Lower leg skin (tissue), 4 donors: ENCODE results near the gene C19orf18. TPM values are rescaled to one million over a fixed set of nuclear protein-coding genes. Genes with fewer than 3 reads are reported as not detected.

Experiments used
- DNase-seq, 2 donors: peaks; one replicate each; pipeline ENCODE4 v3.0.0-alpha.2; 2019; ENCODE audit warnings: low spot score in 2 of 2
- H3K4me3 ChIP-seq: fragments of 200-600 bp; sonication (generic); 2 replicates; pipeline ENCODE4 v1.5.1; 2017; ENCODE audit warnings: mild to moderate bottlenecking, low read depth; ENCODE audit not compliant: poor library complexity, severe bottlenecking
- POLR2A ChIP-seq, 2 donors: fragments of 450-650 bp; IDR thresholded peaks; one replicate each; pipeline ENCODE4 v1.6.1; 2016 to 2017; ENCODE audit warnings: antibody characterized with exemption in 2 of 2, mild to moderate bottlenecking in 1 of 2, moderate library complexity in 1 of 2
- WGBS, 2 donors: methylation state at CpG; one replicate each; pipeline ENCODE4 v1.1.5; 2018; 5-methylcytosine and 5-hydroxymethylcytosine counted together
- intact Hi-C: fragments of 100-400 bp; cut with DNase I; formaldehyde crosslinking; loops from one replicate; pipeline ENCODE4 v1.15.0; 2023; ENCODE audit warnings: low total_unique reads
- total RNA-seq, 4 donors: library from RNA; depleted of rRNA; stranded (reverse); fragments of >200 nt; gene quantifications; one replicate each; pipeline ENCODE4 v1.1.0, GENCODE V29; 2016
- TF ChIP-seq, protein P1 (sequence below), 3 donors: fragments of 450-650 bp; IDR thresholded peaks; one replicate each; pipeline ENCODE4 v1.5.1; 2016; ENCODE audit warnings: antibody characterized with exemption in 3 of 3, mild to moderate bottlenecking in 3 of 3, moderate library complexity in 2 of 3

Gene C19orf18
- total RNA-seq, 4 donors from 2014 or later = not detected

DNA sequence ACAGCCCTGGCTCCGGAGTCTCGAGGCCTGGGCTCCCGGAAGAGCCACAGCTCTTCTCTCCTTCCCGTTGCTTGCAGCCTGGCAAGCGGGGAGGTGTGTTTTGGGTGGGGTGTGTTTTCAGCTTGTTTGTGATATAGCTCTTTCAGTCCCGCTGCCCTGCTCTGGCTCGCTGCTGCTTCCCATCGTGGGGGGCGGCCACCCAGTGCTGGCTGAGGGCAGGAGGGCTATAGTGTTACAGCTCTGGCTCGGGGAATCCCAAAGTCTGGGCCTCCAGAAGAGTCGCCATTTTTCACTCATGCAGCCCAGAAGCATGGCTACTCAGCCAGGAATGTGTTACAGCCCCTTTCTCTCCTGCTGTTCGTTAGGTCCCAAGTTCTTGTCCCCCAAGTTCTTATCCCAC lies 24.6 kb downstream of the C19orf18 start:
- 93 to 96% methylated on average over 12 of the region's 12 CpGs for WGBS, 2 donors
- intact Hi-C loops = no loop called here
- no peak overlapping the region for H3K4me3 ChIP-seq
- DNase-seq = no peak
- TF ChIP-seq POLR2A (IDR thresholded peaks at IDR 0.05) = no peak
- TF ChIP-seq, protein P1, sequence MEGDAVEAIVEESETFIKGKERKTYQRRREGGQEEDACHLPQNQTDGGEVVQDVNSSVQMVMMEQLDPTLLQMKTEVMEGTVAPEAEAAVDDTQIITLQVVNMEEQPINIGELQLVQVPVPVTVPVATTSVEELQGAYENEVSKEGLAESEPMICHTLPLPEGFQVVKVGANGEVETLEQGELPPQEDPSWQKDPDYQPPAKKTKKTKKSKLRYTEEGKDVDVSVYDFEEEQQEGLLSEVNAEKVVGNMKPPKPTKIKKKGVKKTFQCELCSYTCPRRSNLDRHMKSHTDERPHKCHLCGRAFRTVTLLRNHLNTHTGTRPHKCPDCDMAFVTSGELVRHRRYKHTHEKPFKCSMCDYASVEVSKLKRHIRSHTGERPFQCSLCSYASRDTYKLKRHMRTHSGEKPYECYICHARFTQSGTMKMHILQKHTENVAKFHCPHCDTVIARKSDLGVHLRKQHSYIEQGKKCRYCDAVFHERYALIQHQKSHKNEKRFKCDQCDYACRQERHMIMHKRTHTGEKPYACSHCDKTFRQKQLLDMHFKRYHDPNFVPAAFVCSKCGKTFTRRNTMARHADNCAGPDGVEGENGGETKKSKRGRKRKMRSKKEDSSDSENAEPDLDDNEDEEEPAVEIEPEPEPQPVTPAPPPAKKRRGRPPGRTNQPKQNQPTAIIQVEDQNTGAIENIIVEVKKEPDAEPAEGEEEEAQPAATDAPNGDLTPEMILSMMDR (IDR thresholded peaks at IDR 0.05) = no peak

DNA sequence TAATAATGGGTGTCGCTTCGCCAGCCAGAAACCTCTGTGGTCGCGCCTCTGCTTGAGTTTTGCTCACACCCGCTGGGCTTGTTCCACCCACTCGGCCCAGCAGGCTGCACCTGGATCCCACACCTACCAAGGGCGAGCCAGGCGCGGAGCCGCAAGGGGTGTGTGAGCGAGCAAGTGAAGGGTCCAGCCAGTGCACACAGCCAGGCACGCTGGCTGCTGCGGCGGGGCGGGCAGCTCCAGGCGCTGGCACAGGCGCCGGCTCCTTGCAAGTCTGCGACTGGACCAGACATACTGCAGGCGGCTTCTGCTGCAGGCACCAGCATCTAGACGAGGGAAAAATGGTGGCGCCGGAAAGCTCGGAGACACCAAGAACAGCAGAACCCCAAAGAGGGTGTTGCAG lies 25.0 kb downstream of the C19orf18 start:
- no peak overlapping the region for H3K4me3 ChIP-seq
- WGBS, 2 donors = 94 to 96% methylated on average over 18 to 24 of the region's 24 CpGs
- TF ChIP-seq, protein P1 (IDR thresholded peaks at IDR 0.05) = no peak
- no peak for TF ChIP-seq POLR2A (IDR thresholded peaks at IDR 0.05)
- intact Hi-C loops = no loop called here
- no peak for DNase-seq

DNA sequence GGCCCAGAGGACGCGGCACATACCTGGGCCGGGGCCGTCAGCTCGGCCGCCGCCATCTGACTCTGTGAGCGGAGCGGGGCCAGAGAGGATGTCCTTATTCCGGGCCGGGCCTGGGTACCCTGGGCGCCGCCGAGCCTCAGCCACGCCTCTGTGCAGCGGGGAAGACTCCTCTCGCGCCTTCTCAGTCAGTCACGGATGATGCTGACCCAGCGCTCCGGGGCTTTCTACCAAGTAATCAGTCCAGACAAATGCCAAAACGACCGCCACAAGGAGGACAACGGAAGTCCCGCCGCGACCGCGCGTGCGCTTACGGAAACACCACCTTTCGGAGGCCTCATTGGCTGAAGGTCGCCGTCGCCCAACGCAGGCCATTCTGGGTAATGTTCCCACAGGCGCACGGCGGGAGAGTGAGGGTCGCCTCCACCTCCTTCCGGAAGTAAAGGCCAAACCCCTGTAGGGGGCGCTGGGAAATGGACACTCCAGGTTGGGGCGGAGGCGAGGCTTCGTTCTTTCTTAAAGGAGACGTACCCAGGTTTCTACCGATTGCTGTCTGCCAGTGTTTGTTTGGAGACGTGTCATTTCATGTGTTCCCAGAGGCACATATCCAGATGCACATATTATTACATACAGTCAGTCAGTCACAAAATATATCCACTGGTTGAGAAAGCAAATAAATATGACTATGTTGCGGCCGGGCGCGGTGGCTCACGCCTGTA lies 26.8 kb downstream of the C19orf18 start, which contains the start of gene ZNF256:
Gene ZNF256 (minus strand): TSS at position 288 of the 716 bp plus-strand sequence. CDS start 232 bp downstream, at position 56.
- intact Hi-C loops = no loop called here
- TF ChIP-seq, protein P1 (IDR thresholded peaks at IDR 0.05) = no peak
- TF ChIP-seq POLR2A (IDR thresholded peaks at IDR 0.05) = no peak
- peak within 1 kb of the TSS; percentile 93 for H3K4me3 ChIP-seq
- peak; percentile 90 to 97 for DNase-seq
- WGBS, 2 donors = 9 to 15% methylated on average over 29 to 40 of the region's 54 CpGs

DNA sequence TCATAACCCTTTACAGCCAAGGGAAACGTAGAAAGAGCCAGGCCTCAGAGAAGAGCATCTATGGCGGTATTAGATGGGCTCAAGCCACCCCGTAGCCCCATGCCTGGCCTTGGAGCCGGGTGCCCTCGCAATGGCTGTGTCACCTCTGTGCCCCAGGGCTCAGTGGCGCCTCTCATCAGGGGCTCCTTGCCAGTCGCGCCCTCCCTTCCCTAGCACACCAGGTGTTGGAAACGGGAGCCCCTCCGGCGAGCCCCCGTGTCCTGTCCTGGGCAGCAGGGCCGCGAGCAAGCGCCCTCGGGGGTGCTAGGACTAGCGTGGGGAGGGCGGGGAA lies 27.3 kb downstream of the C19orf18 start:
- intact Hi-C loops = no loop called here
- 0 to 1% methylated on average over 5 to 16 of the region's 18 CpGs for WGBS, 2 donors
- TF ChIP-seq POLR2A (IDR thresholded peaks at IDR 0.05) = no peak
- TF ChIP-seq, protein P1 (IDR thresholded peaks at IDR 0.05) = no peak
- H3K4me3 ChIP-seq = peak overlapping the region; percentile 93
- no peak for DNase-seq

DNA sequence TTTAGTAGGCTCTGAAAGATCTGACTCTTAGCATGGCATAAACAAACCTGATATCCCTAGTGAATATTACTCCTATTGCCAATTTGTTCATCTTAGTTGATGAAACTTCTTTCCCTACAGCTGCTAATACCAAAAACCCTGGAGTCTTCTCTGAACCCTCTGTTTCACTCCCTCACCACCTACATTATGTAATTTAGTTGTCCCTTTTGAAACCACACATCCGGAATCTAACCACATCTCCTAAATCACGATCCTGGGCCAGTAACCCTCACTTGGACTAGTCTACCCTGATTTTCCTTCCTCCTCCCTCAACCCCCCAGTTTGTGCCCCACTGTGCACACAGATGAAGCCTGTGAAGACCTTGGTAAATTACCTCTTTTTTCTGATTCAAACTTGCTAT lies 28.0 kb downstream of the C19orf18 start:
- H3K4me3 ChIP-seq = no peak overlapping the region
- DNase-seq = no peak
- intact Hi-C loops = no loop called here
- TF ChIP-seq POLR2A (IDR thresholded peaks at IDR 0.05) = no peak
- TF ChIP-seq, protein P1 (IDR thresholded peaks at IDR 0.05) = no peak
- WGBS, 2 donors = 52 to 82% methylated on average over 2 of the region's 2 CpGs

DNA sequence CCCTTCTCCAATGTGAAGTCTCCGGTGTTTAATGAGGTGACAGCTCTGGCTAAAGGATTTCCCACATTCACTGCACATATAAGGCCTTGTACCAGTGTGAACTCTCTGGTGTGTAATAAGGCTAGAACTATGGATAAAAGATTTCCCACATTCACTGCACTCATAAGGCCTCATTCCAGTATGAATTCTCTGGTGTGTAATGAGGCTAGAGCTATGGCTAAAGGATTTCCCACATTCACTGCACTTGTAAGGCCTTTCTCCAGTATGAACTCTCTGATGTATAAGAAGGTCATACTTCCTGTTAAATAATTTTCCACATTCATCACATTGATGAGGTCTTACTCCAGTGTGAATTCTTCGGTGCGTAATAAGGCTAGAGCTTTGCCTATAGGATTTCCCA lies 32.7 kb downstream of the C19orf18 start:
- no peak overlapping the region for H3K4me3 ChIP-seq
- no peak for DNase-seq
- TF ChIP-seq, protein P1 (IDR thresholded peaks at IDR 0.05) = no peak
- TF ChIP-seq POLR2A (IDR thresholded peaks at IDR 0.05) = no peak
- 99 to 100% methylated on average over 3 of the region's 3 CpGs for WGBS, 2 donors
- intact Hi-C loops = no loop called here
